SH-SY5Y (cell line): ENCODE results near the gene LIN52.

ENCODE experiments used
- GATA2 ChIP-seq: IDR thresholded peaks from 2 replicates; pipeline ENCODE4 v1.6.1; 2011; ENCODE audit warnings: mild to moderate bottlenecking, low read depth, low read length
- GATA3 ChIP-seq: IDR thresholded peaks from 2 replicates; pipeline ENCODE4 v1.6.1; 2011; ENCODE audit warnings: low read depth, mild to moderate bottlenecking, low read length, moderate library complexity

- TF ChIP-seq GATA2: no peak
- TF ChIP-seq GATA3: no peak
Observed at GRCh38 chr14:74042296-74042695, 42.5 kb upstream of the LIN52 start.
